H1 (cell line): ENCODE measurements around the gene CCDC88C. TPM values are rescaled to one million over a fixed set of nuclear protein-coding genes. Genes with fewer than 3 reads are reported as not detected.

ENCODE experiments used
- CTCF ChIA-PET: fragments of 300-600 bp; sonication (Branson Sonifier 250); formaldehyde crosslinking; loops from one replicate; lab custom pipeline; 2021; ENCODE audit not compliant: partially characterized antibody; lab: Charles Lee
- POLR2A ChIA-PET: fragments of 300-600 bp; sonication (Branson Sonifier 250); formaldehyde crosslinking; loops from one replicate; lab custom pipeline; 2021; ENCODE audit warnings: inconsistent platforms; ENCODE audit not compliant: partially characterized antibody; lab: Charles Lee
- DNase-seq, 2 experiments: peaks; one replicate each; pipeline versions ENCODE4 v3.0.0 to v3.0.0-alpha.2; 2010 to 2022; ENCODE audit warnings: low spot score in 2 of 2, low read depth in 1 of 2, mixed read lengths in 1 of 2
- FAIRE-seq: peaks from 2 replicates; lab custom pipeline; 2011; peaks lifted over from hg19 to GRCh38; lab: Jason Lieb, UNC
- H2AFZ ChIP-seq: 2 replicates; pipeline ENCODE4 v1.8.1; 2012; ENCODE audit warnings: low read length, inconsistent platforms
- H2AK5ac ChIP-seq: 2 replicates; pipeline ENCODE4 v1.6.1; 2013; ENCODE audit warnings: low read depth, low read length
- H2BK120ac ChIP-seq: replicated peaks from 2 replicates; pipeline ENCODE3; 2013; ENCODE audit warnings: low read depth, low read length, inconsistent platforms
- H2BK12ac ChIP-seq: 2 replicates; pipeline ENCODE4 v1.6.1; 2013; ENCODE audit warnings: low read depth, low read length
- H2BK15ac ChIP-seq: 2 replicates; pipeline ENCODE4 v1.6.1; 2013; ENCODE audit warnings: low read length
- H2BK20ac ChIP-seq: 2 replicates; pipeline ENCODE4 v1.6.1; 2013; ENCODE audit warnings: low read length
- H2BK5ac ChIP-seq: 2 replicates; pipeline ENCODE4 v1.6.1; 2013; ENCODE audit warnings: low read depth, low read length
- H3K14ac ChIP-seq: 2 replicates; pipeline ENCODE4 v1.6.1; 2013; ENCODE audit warnings: inconsistent platforms; ENCODE audit not compliant: insufficient read length
- H3K18ac ChIP-seq: 2 replicates; pipeline ENCODE4 v1.6.1; 2013; ENCODE audit warnings: low read length; ENCODE audit errors: extremely low read depth
- H3K23ac ChIP-seq: 2 replicates; pipeline ENCODE4 v1.6.1; 2013; ENCODE audit warnings: inconsistent platforms; ENCODE audit not compliant: insufficient read length
- H3K23me2 ChIP-seq: 2 replicates; pipeline ENCODE4 v1.6.1; 2013; ENCODE audit warnings: low read depth, low read length
- H3K27ac ChIP-seq: 2 replicates; pipeline ENCODE4 v1.6.1; 2011; ENCODE audit warnings: low read depth, low read length, inconsistent platforms
- H3K27me3 ChIP-seq, 4 experiments: replicated peaks in 1 of 4; 1 replicate in 1 of 4; 2 replicates in 3 of 4; pipeline versions ENCODE4 v1.6.1 to v1.8.1; 2011 to 2013; ENCODE audit warnings: low read length in 3 of 4, mild to moderate bottlenecking in 3 of 4, inconsistent platforms in 2 of 4, mixed read lengths in 2 of 4, moderate library complexity in 1 of 4; ENCODE audit not compliant: control insufficient read depth in 3 of 4, insufficient read depth in 3 of 4; ENCODE audit errors: extremely low read depth in 1 of 4
- H3K36me3 ChIP-seq, 4 experiments: 2 replicates each; pipeline versions ENCODE4 v1.6.1 to v1.8.1; 2011 to 2013; ENCODE audit warnings: mild to moderate bottlenecking in 4 of 4, low read length in 3 of 4, moderate library complexity in 2 of 4, control low read depth in 1 of 4, inconsistent platforms in 1 of 4; ENCODE audit not compliant: insufficient read depth in 4 of 4, control insufficient read depth in 2 of 4
- H3K4ac ChIP-seq: replicated peaks from 2 replicates; pipeline ENCODE3; 2013; ENCODE audit warnings: low read length, low read depth, mixed read lengths, inconsistent platforms; ENCODE audit not compliant: insufficient read length
- H3K4me1 ChIP-seq, 4 experiments: replicated peaks in 1 of 4; 1 replicate in 1 of 4; 2 replicates in 3 of 4; pipeline versions ENCODE4 v1.6.1 to v1.8.1; 2011 to 2013; ENCODE audit warnings: low read length in 3 of 4, inconsistent platforms in 2 of 4, mixed read lengths in 1 of 4; ENCODE audit not compliant: insufficient read depth in 4 of 4, control insufficient read depth in 3 of 4
- H3K4me2 ChIP-seq, 2 experiments: 2 replicates each; pipeline versions ENCODE4 v1.6.1 to v1.8.1; 2011 to 2013; ENCODE audit warnings: low read depth in 2 of 2, low read length in 2 of 2, control low read depth in 1 of 2, inconsistent platforms in 1 of 2, mild to moderate bottlenecking in 1 of 2; ENCODE audit not compliant: insufficient read depth in 1 of 2
- H3K4me3 ChIP-seq, 4 experiments: fragments of 200-600, 300-600 bp in 1 of 4; sonication (generic), shearing (Covaris generic), sonication (Bioruptor Twin) in 1 of 4; 2 replicates each; pipeline versions ENCODE4 v1.5.1 to v1.8.1; 2011 to 2016; ENCODE audit warnings: low read length in 4 of 4, low read depth in 3 of 4, control low read depth in 2 of 4, inconsistent platforms in 2 of 4, mild to moderate bottlenecking in 2 of 4, mixed read lengths in 1 of 4, moderate library complexity in 1 of 4; ENCODE audit not compliant: insufficient read depth in 2 of 4; ENCODE audit errors: extremely low read depth in 1 of 4
- H3K56ac ChIP-seq: replicated peaks from 2 replicates; pipeline ENCODE3; 2013; ENCODE audit warnings: low read depth, mild to moderate bottlenecking, mixed read lengths, low read length, inconsistent platforms; ENCODE audit not compliant: insufficient read length
- H3K79me1 ChIP-seq: 2 replicates; pipeline ENCODE4 v1.6.1; 2013; ENCODE audit warnings: low read depth, low read length, control low read depth
- H3K79me2 ChIP-seq, 2 experiments: 2 replicates each; pipeline versions ENCODE4 v1.6.1 to v1.8.1; 2012 to 2013; ENCODE audit warnings: low read length in 2 of 2, mild to moderate bottlenecking in 2 of 2, inconsistent platforms in 1 of 2; ENCODE audit not compliant: insufficient read depth in 2 of 2, control insufficient read depth in 1 of 2
- H3K9ac ChIP-seq, 4 experiments: replicated peaks in 1 of 4; 1 replicate in 1 of 4; 2 replicates in 3 of 4; pipeline versions ENCODE4 v1.6.1 to v1.8.1; 2011 to 2013; ENCODE audit warnings: low read depth in 3 of 4, low read length in 3 of 4, control low read depth in 2 of 4, mild to moderate bottlenecking in 2 of 4, moderate library complexity in 2 of 4, inconsistent platforms in 1 of 4; ENCODE audit errors: extremely low read depth in 1 of 4
- H3K9me3 ChIP-seq, 2 experiments: 2 replicates each; pipeline versions ENCODE4 v1.6.1 to v1.8.1; 2012 to 2013; ENCODE audit warnings: mild to moderate bottlenecking in 2 of 2, moderate library complexity in 2 of 2, control low read depth in 1 of 2, inconsistent platforms in 1 of 2, low read depth in 1 of 2, low read length in 1 of 2, mixed read lengths in 1 of 2; ENCODE audit not compliant: insufficient read depth in 2 of 2
- H4K20me1 ChIP-seq, 2 experiments: replicated peaks in 1 of 2; 2 replicates each; pipeline versions ENCODE3 to v1.8.1; 2011 to 2013; ENCODE audit warnings: inconsistent platforms in 2 of 2, low read length in 2 of 2, mild to moderate bottlenecking in 1 of 2; ENCODE audit not compliant: insufficient read depth in 2 of 2, control insufficient read depth in 1 of 2
- H4K5ac ChIP-seq: 2 replicates; pipeline ENCODE4 v1.6.1; 2013; ENCODE audit warnings: low read length, low read depth, mixed read lengths, inconsistent platforms; ENCODE audit not compliant: insufficient read length
- H4K8ac ChIP-seq: 2 replicates; pipeline ENCODE4 v1.8.0; 2013; ENCODE audit warnings: mild to moderate bottlenecking, moderate library complexity, low read length, inconsistent platforms; ENCODE audit not compliant: insufficient read depth; ENCODE audit errors: extremely low read depth
- H4K91ac ChIP-seq: replicated peaks from 2 replicates; pipeline ENCODE3; 2013; ENCODE audit warnings: low read length, mixed read lengths, inconsistent platforms; ENCODE audit not compliant: insufficient read length
- CHD1 ChIP-seq: IDR thresholded peaks from 2 replicates; pipeline ENCODE4 v1.6.1; 2012; ENCODE audit warnings: low read depth, low read length, improper control_type of control experiment
- FOSL1 ChIP-seq: IDR thresholded peaks from 2 replicates; pipeline ENCODE4 v1.6.1; 2011; ENCODE audit warnings: mild to moderate bottlenecking, low read depth, low read length, moderate library complexity; ENCODE audit not compliant: insufficient read depth
- GTF2F1 ChIP-seq: IDR thresholded peaks from 2 replicates; pipeline ENCODE4 v1.6.1; 2012; ENCODE audit warnings: low read depth, low read length, improper control_type of control experiment, borderline replicate concordance
- KDM1A ChIP-seq: fragments of 200-600, 300-600 bp; sonication (generic); IDR thresholded peaks from 2 replicates; pipeline ENCODE4 v1.7.1; 2016; ENCODE audit warnings: mild to moderate bottlenecking, low read length, borderline replicate concordance
- RFX5 ChIP-seq: IDR thresholded peaks from 2 replicates; pipeline ENCODE4 v1.6.1; 2011; ENCODE audit warnings: low read depth, low read length, improper control_type of control experiment, borderline replicate concordance
- RXRA ChIP-seq: IDR thresholded peaks from 2 replicates; pipeline ENCODE4 v1.6.1; 2011; ENCODE audit warnings: low read depth, mild to moderate bottlenecking, low read length, moderate library complexity; ENCODE audit not compliant: insufficient read depth
- SP4 ChIP-seq: IDR thresholded peaks from 2 replicates; pipeline ENCODE4 v1.6.1; 2012; ENCODE audit warnings: low read length, inconsistent platforms
- TAF7 ChIP-seq: optimal IDR thresholded peaks from 2 replicates; pipeline ENCODE3; 2011; ENCODE audit warnings: low read depth, mild to moderate bottlenecking, inconsistent platforms, low read length, moderate library complexity, borderline replicate concordance
- TEAD4 ChIP-seq: IDR thresholded peaks from 2 replicates; pipeline ENCODE4 v1.6.1; 2012; ENCODE audit warnings: low read depth, low read length, inconsistent platforms, mixed read lengths
- WGBS, 2 experiments: shearing (Covaris generic) in 1 of 2; methylation state at CpG; one replicate each; pipeline versions ENCODE4 v1.1.6 to v1.1.7; 2013 to 2015; ENCODE audit warnings: low lambda C conversion rate in 2 of 2, mixed read lengths in 2 of 2, inconsistent platforms in 1 of 2, low coverage in 1 of 2, missing lambda C conversion rate in 1 of 2; ENCODE audit not compliant: insufficient replicate concordance in 2 of 2, insufficient coverage in 1 of 2, insufficient read length in 1 of 2; ENCODE audit errors: extremely low coverage in 1 of 2, missing lambda C conversion rate in 1 of 2; 5-methylcytosine and 5-hydroxymethylcytosine counted together
- polyA plus RNA-seq, 7 experiments: library from polyadenylated mRNA; depleted of rRNA in 3 of 7; stranded (reverse) in 5 of 7; unstranded in 2 of 7; fragments of >200 nt in 5 of 7; fragments of 200-250 nt in 2 of 7; gene quantifications; 1 replicate in 5 of 7; 2 replicates in 1 of 7; 4 replicates in 1 of 7; pipeline versions ENCODE4 v1.2.1 to v1.2.3, GENCODE V29; 2011 to 2013; ENCODE audit warnings: missing spikeins in 2 of 7, mixed read lengths in 2 of 7
- total RNA-seq: library from RNA; stranded (reverse); fragmentation: NEBNext Ultra II Directional; extraction: Animal tissue kit (Norgen Biotek cat#: 25700); gene quantifications from 2 replicates; pipeline ENCODE4 v1.2.1, GENCODE V29; 2021
- TF ChIP-seq, protein P1 (sequence below): IDR thresholded peaks from 2 replicates; pipeline ENCODE4 v1.6.1; 2011; ENCODE audit warnings: low read depth, mild to moderate bottlenecking, low read length; ENCODE audit not compliant: insufficient read depth

The CCDC88C gene
- total and polyA plus RNA-seq, 2 of the 8 experiments (the other 6 are each of a cell fraction or from before 2014, with no cell fraction given), result 10.3 to 57.7 TPM

DNA sequence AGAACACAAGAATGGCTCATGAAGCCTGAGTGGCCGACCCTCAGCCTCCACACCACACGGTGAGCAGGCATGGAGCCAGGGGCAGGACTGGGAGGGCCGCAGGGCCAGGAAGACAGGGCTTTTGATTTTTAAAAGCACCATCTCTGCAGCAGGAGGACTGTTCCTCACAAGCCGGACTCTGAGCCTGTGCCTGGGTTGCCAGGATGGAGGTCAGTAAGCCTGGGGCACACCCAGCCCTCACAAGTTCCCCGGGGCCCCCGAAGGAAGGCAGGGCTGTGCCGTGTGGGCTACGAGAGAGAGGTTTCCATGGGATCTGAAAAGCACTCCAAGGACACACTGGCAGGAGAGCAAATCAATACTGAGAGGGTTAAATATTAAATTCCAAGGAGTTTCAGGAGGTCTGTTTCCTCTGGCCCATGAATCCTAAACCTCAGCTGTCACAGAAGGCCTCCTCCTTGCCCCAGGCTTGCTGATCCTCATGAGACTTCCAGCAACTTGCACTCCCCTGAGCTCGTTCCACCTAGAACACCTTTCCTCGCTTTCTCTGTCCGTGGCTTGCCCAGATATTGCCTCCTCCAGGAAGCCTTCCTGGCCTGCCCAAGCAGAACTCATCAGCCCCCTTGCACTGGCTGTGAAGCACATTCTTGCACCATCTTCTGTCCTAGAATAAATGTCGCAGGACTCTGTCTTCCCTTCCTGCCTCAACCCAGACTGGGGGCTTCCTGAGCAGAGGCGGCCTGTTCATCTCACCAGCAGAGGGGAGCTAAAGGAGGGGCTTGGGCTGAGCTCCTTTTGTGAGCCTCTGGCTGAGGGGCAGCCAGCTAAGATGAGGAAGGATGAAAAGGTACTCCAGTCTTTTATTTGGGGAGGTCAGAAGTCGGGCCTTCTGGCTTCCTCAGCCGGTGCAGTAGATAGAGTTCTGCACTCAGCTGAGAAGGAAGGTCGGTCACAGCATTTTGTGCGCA, 64.6 kb downstream of the CCDC88C start:
- CTCF ChIA-PET, result interaction anchor here (0.9 to 10.2 kb wide), 15 partner anchors 9 to 132 kb away, joined by 3 to 135 read pairs (median 8); partner anchors contain the start of gene CCDC88C
- no peak overlapping the region for H3K4me3 ChIP-seq

More for the DNA sequence above, 64.6 kb downstream of the CCDC88C start:
- Histone ChIP-seq H3K4me1 (peaks cover 6 to 29% (median 15%) of the 10 kb centered on the region in 4 experiments), H2AK5ac (no peak overlapping the region), H2BK20ac (no peak overlapping the region), H3K23me2 (no peaks in the 10 kb centered on the region; the same call in 1 of the 2 replicates), H2BK120ac (no peak overlapping the region), H3K79me2 (peaks cover 0 to 29% of the 10 kb centered on the region in 2 experiments; a peak in 1 of 4 replicates), H3K9ac (no peak overlapping the region; a peak in 1 of 7 replicates), H3K18ac (peak overlapping the region; percentile 25), H4K8ac (no peak overlapping the region), H3K23ac (no peak overlapping the region), H3K14ac (no peak overlapping the region), H3K27me3 (no peaks in the 10 kb centered on the region), H4K20me1 (peaks cover 4 to 8% of the 10 kb centered on the region in 2 experiments), H4K5ac (no peak overlapping the region), H4K91ac (no peak overlapping the region), H2BK12ac (no peak overlapping the region), H3K27ac (0 out of 2 replicates have a peak overlapping the region, but pooled peaks have one; percentile 3), H2BK5ac (no peak overlapping the region; the same call in 1 of the 2 replicates), H3K36me3 (no peaks in the 10 kb centered on the region), H3K56ac (no peak overlapping the region), H2AFZ (no peak overlapping the region), H3K9me3 (no peaks in the 10 kb centered on the region), H3K4me2 (no peak overlapping the region), H3K79me1 (peaks cover 9% of the 10 kb centered on the region), H3K4ac (no peak overlapping the region), H2BK15ac (0 out of 2 replicates have a peak overlapping the region, but pooled peaks have one; percentile 75)
- WGBS, 2 experiments, result 92% methylated on average over 17 of the region's 17 CpGs; no CpG with 5 or more reads in 1 of the 2 experiments
- POLR2A ChIA-PET, result interaction anchor here (0.7 to 1.2 kb wide), 3 partner anchors 27 to 157 kb away, joined by 3 to 4 read pairs (median 4); partner anchors contain the start of gene PPP4R3A
- FAIRE-seq, result no peak
- DNase-seq, result no peak
- no peak for TF ChIP-seq KDM1A
- no peak for TF ChIP-seq RFX5
- no peak for TF ChIP-seq SP4
- TF ChIP-seq CHD1, result no peak
- no peak for TF ChIP-seq FOSL1
- no peak for TF ChIP-seq GTF2F1
- TF ChIP-seq RXRA, result no peak
- no peak for TF ChIP-seq TEAD4
- TF ChIP-seq, protein P1, sequence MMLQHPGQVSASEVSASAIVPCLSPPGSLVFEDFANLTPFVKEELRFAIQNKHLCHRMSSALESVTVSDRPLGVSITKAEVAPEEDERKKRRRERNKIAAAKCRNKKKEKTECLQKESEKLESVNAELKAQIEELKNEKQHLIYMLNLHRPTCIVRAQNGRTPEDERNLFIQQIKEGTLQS, result no peak
- no peak for TF ChIP-seq TAF7
